Endothelial cell of umbilical vein (primary cell): ENCODE data around the gene FAM229A. TPM values are rescaled to one million over a fixed set of nuclear protein-coding genes. Genes with fewer than 3 reads are reported as not detected.

ENCODE experiments used
- BruUV-seq: library from RNA; stranded (reverse); fragments of 400-500 nt; replicated peaks from 2 replicates; lab custom pipeline; 2021; lab: Mats Ljungman, UMichigan
- CTCF ChIA-PET: fragments of 300-600, 350-600 bp; sonication (Branson Sonifier 250); formaldehyde crosslinking; loops from one replicate; lab custom pipeline; 2021; ENCODE audit warnings: antibody characterized with exemption, inconsistent platforms; lab: Charles Lee
- POLR2A ChIA-PET: fragments of 300-600, 350-600 bp; sonication (Branson Sonifier 250); formaldehyde crosslinking; loops from one replicate; lab custom pipeline; 2021; ENCODE audit warnings: antibody characterized with exemption, inconsistent platforms; lab: Charles Lee
- DNase-seq: peaks from one replicate; pipeline ENCODE4 v3.0.0-alpha.2; 2011; ENCODE audit warnings: low read depth, low spot score
- FAIRE-seq: peaks from 2 replicates; lab custom pipeline; 2011; peaks lifted over from hg19 to GRCh38; lab: Jason Lieb, UNC
- H2AFZ ChIP-seq: 2 replicates; pipeline ENCODE4 v1.6.0; 2012; ENCODE audit warnings: low read depth, low read length, control low read depth, inconsistent platforms
- H3K27ac ChIP-seq: 2 replicates; pipeline ENCODE4 v1.5.1; 2011; ENCODE audit warnings: low read depth, mild to moderate bottlenecking, control low read depth, low read length, moderate library complexity; ENCODE audit not compliant: insufficient read depth
- H3K27me3 ChIP-seq, 2 experiments: 2 replicates each; pipeline versions ENCODE4 v1.6.0 to v1.6.1; 2011; ENCODE audit warnings: low read length in 2 of 2, mixed read lengths in 1 of 2; ENCODE audit not compliant: control insufficient read depth in 2 of 2, insufficient read depth in 2 of 2
- H3K36me3 ChIP-seq, 2 experiments: 2 replicates in 1 of 2; 3 replicates in 1 of 2; pipeline ENCODE4 v1.5.1; 2011; ENCODE audit warnings: low read length in 2 of 2, mild to moderate bottlenecking in 1 of 2, moderate library complexity in 1 of 2; ENCODE audit not compliant: control insufficient read depth in 2 of 2, insufficient read depth in 2 of 2; ENCODE audit errors: extremely low read depth in 1 of 2
- H3K4me1 ChIP-seq: 3 replicates; pipeline ENCODE4 v1.5.1; 2011; ENCODE audit warnings: mild to moderate bottlenecking, low read length; ENCODE audit not compliant: control insufficient read depth, insufficient read depth; ENCODE audit errors: extremely low read depth
- H3K4me2 ChIP-seq: 2 replicates; pipeline ENCODE4 v1.6.1; 2011; ENCODE audit warnings: low read length, control low read depth, mixed read lengths; ENCODE audit not compliant: insufficient read depth
- H3K4me3 ChIP-seq, 3 experiments: fragments of 200-600 bp in 1 of 3; sonication (generic), shearing (Covaris generic) in 1 of 3; replicated peaks in 1 of 3; 2 replicates each; pipeline ENCODE4 v1.5.1; 2011 to 2016; ENCODE audit warnings: control low read depth in 3 of 3, low read length in 3 of 3, mild to moderate bottlenecking in 2 of 3, inconsistent platforms in 1 of 3, low read depth in 1 of 3, moderate library complexity in 1 of 3; ENCODE audit not compliant: insufficient read depth in 1 of 3
- H3K79me2 ChIP-seq: 2 replicates; pipeline ENCODE4 v1.6.0; 2012; ENCODE audit warnings: low read length, inconsistent platforms; ENCODE audit not compliant: control insufficient read depth, insufficient read depth
- H3K9ac ChIP-seq: replicated peaks from 2 replicates; pipeline ENCODE3; 2011; ENCODE audit warnings: low read length, control low read depth; ENCODE audit not compliant: insufficient read depth; ENCODE audit errors: extremely low read depth
- H3K9me1 ChIP-seq: replicated peaks from 3 replicates; pipeline ENCODE4 v1.6.0; 2011; ENCODE audit warnings: mild to moderate bottlenecking, low read length; ENCODE audit not compliant: control insufficient read depth, insufficient read depth; ENCODE audit errors: extremely low read depth
- H3K9me3 ChIP-seq: replicated peaks from 2 replicates; pipeline ENCODE4 v1.5.1; 2012; ENCODE audit warnings: low read length, inconsistent platforms; ENCODE audit not compliant: control insufficient read depth, insufficient read depth
- H4K20me1 ChIP-seq: replicated peaks from 2 replicates; pipeline ENCODE3; 2011; ENCODE audit warnings: mild to moderate bottlenecking, low read length; ENCODE audit not compliant: control insufficient read depth, insufficient read depth; ENCODE audit errors: extremely low read depth
- CTCF ChIP-seq, 2 donors: IDR thresholded peaks; 1 replicate in 1 of 2; 2 replicates in 1 of 2; pipeline ENCODE4 v1.5.1; 2011; ENCODE audit warnings: low read length in 2 of 2, mild to moderate bottlenecking in 2 of 2, moderate library complexity in 2 of 2, control low read depth in 1 of 2, inconsistent platforms in 1 of 2, low read depth in 1 of 2; ENCODE audit not compliant: insufficient read depth in 1 of 2; ENCODE audit errors: extremely low read depth in 1 of 2
- EZH2 ChIP-seq: IDR thresholded peaks from 2 replicates; pipeline ENCODE4 v1.6.1; 2012; ENCODE audit warnings: borderline replicate concordance, low read depth, mild to moderate bottlenecking, moderate library complexity, low read length, inconsistent platforms; ENCODE audit not compliant: severe bottlenecking
- GATA2 ChIP-seq: IDR thresholded peaks from 2 replicates; pipeline ENCODE4 v1.7.0; 2011; ENCODE audit warnings: low read depth, mild to moderate bottlenecking, moderate library complexity, mixed read lengths, low read length; ENCODE audit not compliant: insufficient read length, insufficient read depth
- JUN ChIP-seq: IDR thresholded peaks from 2 replicates; pipeline ENCODE4 v1.6.1; 2011; ENCODE audit warnings: borderline replicate concordance, low read depth; ENCODE audit not compliant: insufficient read length, insufficient read depth
- MYC ChIP-seq: IDR thresholded peaks from one replicate; pipeline ENCODE4 v1.6.1; 2011; ENCODE audit warnings: mild to moderate bottlenecking, low read depth, low read length
- POLR2A ChIP-seq: IDR thresholded peaks from 2 replicates; pipeline ENCODE4 v1.6.1; 2012; ENCODE audit warnings: low read depth, mild to moderate bottlenecking, control low read depth, low read length
- POLR2AphosphoS5 ChIP-seq: IDR thresholded peaks from 2 replicates; pipeline ENCODE4 v1.6.1; 2012; ENCODE audit warnings: low read depth, mild to moderate bottlenecking, control low read depth, low read length, moderate library complexity; ENCODE audit not compliant: insufficient read depth
- dilution Hi-C: fragments of 300-500 bp; cut with MboI; formaldehyde crosslinking; loops from one replicate; pipeline ENCODE4 v1.15.0; 2019; ENCODE audit warnings: low sequenced_read_pairs; ENCODE audit not compliant: extremely low pct_ligation_motif_present
- intact Hi-C: fragments of 100-400 bp; cut with micrococcal nuclease; formaldehyde crosslinking; loops from one replicate; pipeline ENCODE4 v1.10.0; 2022
- polyA plus RNA-seq, 4 experiments: library from polyadenylated mRNA; depleted of rRNA in 3 of 4; stranded (reverse) in 3 of 4; unstranded in 1 of 4; fragments of >200 nt; gene quantifications; 2 replicates each; pipeline versions ENCODE4 v1.2.1 to v1.2.3, GENCODE V29; 2011 to 2012; ENCODE audit warnings: missing spikeins in 1 of 4
- total RNA-seq: library from RNA; stranded (reverse); gene quantifications from 2 replicates; pipeline ENCODE4 v1.2.3, GENCODE V29; 2021

FAM229A gene
- total and polyA plus RNA-seq, 2 donors (not counting 3 experiments of a cell fraction or from before 2014, with no cell fraction given), result 8.9 to 11.6 TPM

GRCh38 chr1:32411261-32411660 is 49.0 kb upstream of the FAM229A start:
- Histone ChIP-seq H3K27ac (no peak overlapping the region), H3K4me2 (no peak overlapping the region), H3K9me3 (no peaks in the 10 kb centered on the region), H3K36me3 (no peaks in the 10 kb centered on the region), H2AFZ (no peak overlapping the region), H3K79me2 (no peaks in the 10 kb centered on the region), H3K27me3 (peaks cover 6 to 8% of the 10 kb centered on the region in 2 experiments), H4K20me1 (no peaks in the 10 kb centered on the region), H3K9me1 (no peaks in the 10 kb centered on the region), H3K4me1 (no peaks in the 10 kb centered on the region), H3K4me3 (no peak overlapping the region), H3K9ac (no peak overlapping the region)
- no peak for DNase-seq
- intact Hi-C loops, result loop anchor here (5.0 kb wide), 1 partner anchor 349 kb away; no protein-coding TSS in a partner anchor
- ChIA-PET POLR2A (no interaction called here), CTCF (interaction anchor here (1.2 to 2.6 kb wide), 5 partner anchors 9 to 348 kb away, joined by 4 to 37 read pairs (median 4); no protein-coding TSS in a partner anchor)
- no peak for FAIRE-seq
- TF ChIP-seq CTCF (IDR thresholded peaks at IDR 0.05; ENCODE audit: extremely low read depth in 1 of 2, insufficient read depth in 1 of 2, low read depth in 1 of 2, low read length in 2 of 2) (no peak), MYC (no peak), POLR2A (no peak), EZH2 (no peak), JUN (no peak), POLR2AphosphoS5 (no peak), GATA2 (no peak)
- dilution Hi-C loops, result no loop called here
- no TSS peak for BruUV-seq
